Ovary (tissue), 9 donors: ENCODE measurements around the gene ARF1. TPM values are rescaled to one million over a fixed set of nuclear protein-coding genes. Genes with fewer than 3 reads are reported as not detected.

ENCODE experiments used
- DNase-seq, 5 donors: peaks; one replicate each; pipeline ENCODE4 v3.0.0-alpha.2; 2019 to 2020
- H3K27ac ChIP-seq, 2 donors: fragments of 200-600 bp; one replicate each; pipeline versions ENCODE4 v1.5.1 to v1.8.0; 2019 to 2022
- H3K27me3 ChIP-seq: fragments of 200-600 bp; one replicate; pipeline ENCODE4 v1.8.0; 2022
- H3K36me3 ChIP-seq: fragments of 200-600 bp; sonication (generic); one replicate; pipeline ENCODE4 v1.5.1; 2019
- H3K4me1 ChIP-seq: one replicate; pipeline ENCODE4 v1.8.1; 2013; ENCODE audit warnings: mild to moderate bottlenecking, moderate library complexity; ENCODE audit not compliant: insufficient read depth
- H3K4me3 ChIP-seq: fragments of 200-600 bp; sonication (generic); one replicate; pipeline ENCODE4 v1.5.1; 2017
- H3K9me3 ChIP-seq, 2 donors: fragments of 200-600 bp in 1 of 2; sonication (generic) in 1 of 2; one replicate each; pipeline versions ENCODE4 v1.5.1 to v1.8.1; 2013 to 2019; ENCODE audit warnings: mild to moderate bottlenecking in 1 of 2, moderate library complexity in 1 of 2
- EP300 ChIP-seq: sonication (generic); formaldehyde crosslinking; IDR thresholded peaks from one replicate; pipeline ENCODE4 v1.6.1; 2017; ENCODE audit warnings: antibody characterized with exemption
- POLR2A ChIP-seq: fragments of 450-650 bp; IDR thresholded peaks from one replicate; pipeline ENCODE4 v1.6.1; 2017; ENCODE audit warnings: antibody characterized with exemption, mild to moderate bottlenecking, moderate library complexity
- WGBS, 3 donors: extraction: QIAGEN DNeasy Blood & Tissue Kit in 1 of 3; methylation state at CpG; one replicate each; pipeline versions ENCODE4 v1.1.5 to v1.1.7; 2013 to 2017; 5-methylcytosine and 5-hydroxymethylcytosine counted together
- intact Hi-C, 4 donors: fragments of 100-400 bp; cut with DNase I; formaldehyde crosslinking; loops; one replicate each; pipeline versions ENCODE4 v1.11.0 to v1.15.1; 2022 to 2023
- polyA plus RNA-seq, 2 donors: library from polyadenylated mRNA; stranded (reverse); fragments of 200-250 nt in 1 of 2; fragments of 350-450 nt in 1 of 2; fragmentation: Illumina TruSeq in 1 of 2; extraction: RNeasy Lipid Tissue Mini Kit (QIAGEN cat#74804) in 1 of 2; gene quantifications; one replicate each; pipeline ENCODE4 v1.2.3, GENCODE V29; 2013 to 2014
- total RNA-seq, 7 donors: library from RNA; depleted of rRNA in 2 of 7; stranded (reverse); fragments of >200 nt in 2 of 7; fragmentation: NEBNext Ultra II Directional in 3 of 7; extraction: Animal tissue kit (Norgen Biotek cat#: 25700) in 3 of 7; gene quantifications; one replicate each; pipeline versions ENCODE4 v1.1.0 to v1.2.4, GENCODE V29; 2016 to 2023
- TF ChIP-seq, protein P1 (sequence below), 3 donors: fragments of 450-650 bp in 2 of 3; fragments of 200-600 bp in 1 of 3; IDR thresholded peaks; one replicate each; pipeline versions ENCODE4 v1.5.1 to v1.8.0; 2016 to 2022; ENCODE audit warnings: antibody characterized with exemption in 3 of 3, mild to moderate bottlenecking in 1 of 3
- donor health status: DM: no; HTN: no; CAD: no; lungs with moderate emphysema.
- donor health status: DM: no; HTN: no; CAD: no.
- donor health status: Bipolar disorder and iron deficiency.
- donor health status: DM: yes; HTN: yes; CAD: no.
- donor health status: DM: no; HTN: no; CAD: no.
- donor health status: DM: yes; HTN: yes; CAD: no.

ARF1 gene
- total and polyA plus RNA-seq, 9 donors = 179 to 345 (median 285) TPM

DNA sequence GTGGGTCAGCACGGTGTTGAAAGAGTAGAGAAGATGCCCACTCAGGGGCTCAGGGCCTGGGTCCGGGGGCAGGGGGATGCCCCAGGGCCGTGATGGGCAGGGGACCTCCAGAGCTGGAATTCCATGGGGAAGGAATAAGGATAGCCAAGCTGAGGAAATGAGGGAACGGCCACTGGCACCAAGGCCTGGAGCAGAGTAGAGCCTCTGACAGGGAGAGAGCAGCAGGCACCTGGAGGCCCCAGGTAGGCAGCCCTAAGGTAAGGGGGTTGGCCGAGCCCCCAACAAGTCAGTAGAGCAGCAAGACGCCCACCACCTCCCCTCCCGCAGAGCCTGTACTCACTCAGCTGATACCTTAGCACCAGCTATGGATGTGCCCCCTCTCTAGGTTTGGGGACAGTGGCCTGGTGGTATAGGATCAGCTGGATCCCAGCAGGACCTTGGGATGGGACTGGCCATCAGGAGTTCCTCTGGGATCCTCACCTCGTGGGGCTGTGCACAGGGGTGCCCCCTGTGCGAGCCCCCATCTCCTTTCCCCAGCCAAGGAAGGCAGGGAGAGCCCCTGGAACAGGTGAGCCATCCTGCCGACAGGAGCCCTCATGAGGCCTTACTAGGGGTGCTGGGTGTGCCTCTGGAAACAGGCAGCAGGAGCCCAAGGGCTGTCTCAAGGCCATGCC, 21.0 kb upstream of the ARF1 start:
- WGBS, 3 donors = 79 to 83% (median 80%) methylated on average over 10 of the region's 10 CpGs
- H3K9me3 ChIP-seq = no peaks in the 10 kb centered on the region
- H3K4me1 ChIP-seq = no peaks in the 10 kb centered on the region
- intact Hi-C loops = loop anchor here in 1 of 4 donors (1.0 kb wide), 1 partner anchor 35 kb away; no protein-coding TSS in a partner anchor
- DNase-seq = peak in 1 of 5 donors; percentile 13
- no peak overlapping the region for H3K4me3 ChIP-seq
- TF ChIP-seq, protein P1, sequence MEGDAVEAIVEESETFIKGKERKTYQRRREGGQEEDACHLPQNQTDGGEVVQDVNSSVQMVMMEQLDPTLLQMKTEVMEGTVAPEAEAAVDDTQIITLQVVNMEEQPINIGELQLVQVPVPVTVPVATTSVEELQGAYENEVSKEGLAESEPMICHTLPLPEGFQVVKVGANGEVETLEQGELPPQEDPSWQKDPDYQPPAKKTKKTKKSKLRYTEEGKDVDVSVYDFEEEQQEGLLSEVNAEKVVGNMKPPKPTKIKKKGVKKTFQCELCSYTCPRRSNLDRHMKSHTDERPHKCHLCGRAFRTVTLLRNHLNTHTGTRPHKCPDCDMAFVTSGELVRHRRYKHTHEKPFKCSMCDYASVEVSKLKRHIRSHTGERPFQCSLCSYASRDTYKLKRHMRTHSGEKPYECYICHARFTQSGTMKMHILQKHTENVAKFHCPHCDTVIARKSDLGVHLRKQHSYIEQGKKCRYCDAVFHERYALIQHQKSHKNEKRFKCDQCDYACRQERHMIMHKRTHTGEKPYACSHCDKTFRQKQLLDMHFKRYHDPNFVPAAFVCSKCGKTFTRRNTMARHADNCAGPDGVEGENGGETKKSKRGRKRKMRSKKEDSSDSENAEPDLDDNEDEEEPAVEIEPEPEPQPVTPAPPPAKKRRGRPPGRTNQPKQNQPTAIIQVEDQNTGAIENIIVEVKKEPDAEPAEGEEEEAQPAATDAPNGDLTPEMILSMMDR (IDR thresholded peaks at IDR 0.05) = no peak
- TF ChIP-seq EP300 (no peak), POLR2A (no peak)
- H3K36me3 ChIP-seq = no peaks in the 10 kb centered on the region
- H3K27ac ChIP-seq = no peak overlapping the region
- peaks cover 5% of the 10 kb centered on the region for H3K27me3 ChIP-seq

DNA sequence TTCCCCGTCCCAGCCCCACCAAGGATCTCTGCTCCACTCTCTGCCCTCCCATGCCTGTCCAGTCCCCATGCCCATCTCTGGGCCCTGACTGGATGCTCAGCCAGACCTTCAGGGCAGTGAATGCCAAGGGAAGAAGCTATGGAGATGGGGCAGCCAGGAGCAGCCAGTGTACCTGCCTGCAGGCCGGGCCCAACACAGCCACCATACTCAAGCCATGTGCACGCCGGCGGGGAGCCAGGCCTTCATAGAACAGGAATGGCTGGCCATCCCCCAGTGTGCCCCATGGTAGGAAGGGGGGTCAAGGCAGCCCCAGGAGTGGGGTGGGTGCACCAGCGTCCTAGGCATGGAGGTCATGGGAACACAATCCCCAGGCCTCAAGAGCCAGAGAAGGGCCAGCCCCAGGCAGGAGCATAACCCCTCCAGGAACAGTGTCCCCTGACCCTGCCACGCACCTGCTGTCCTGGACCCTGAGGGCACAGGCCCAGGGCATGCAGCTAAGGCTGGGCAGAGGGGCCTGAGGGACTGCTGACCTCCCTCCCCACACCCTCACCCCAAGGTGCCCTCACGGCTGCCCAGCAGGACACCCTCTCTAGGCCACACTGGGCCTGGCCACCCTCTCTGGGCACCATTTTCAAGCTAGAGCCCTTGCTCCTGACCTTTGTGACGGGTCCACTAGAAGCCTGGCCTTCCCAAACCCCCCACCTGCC, 20.3 kb upstream of the ARF1 start:
- no peaks in the 10 kb centered on the region for H3K4me1 ChIP-seq
- H3K36me3 ChIP-seq = no peaks in the 10 kb centered on the region
- H3K4me3 ChIP-seq = no peak overlapping the region
- H3K27ac ChIP-seq = no peak overlapping the region
- 90 to 93% (median 91%) methylated on average over 7 to 9 of the region's 9 CpGs for WGBS, 3 donors
- H3K27me3 ChIP-seq = peaks cover 3% of the 10 kb centered on the region
- H3K9me3 ChIP-seq = no peaks in the 10 kb centered on the region
- peak in 1 of 5 donors; percentile 15 for DNase-seq
- intact Hi-C loops = loop anchor here in 1 of 4 donors (1.0 kb wide), 1 partner anchor 36 kb away; no protein-coding TSS in a partner anchor
- TF ChIP-seq, protein P1 (IDR thresholded peaks at IDR 0.05) = no peak
- TF ChIP-seq EP300 = no peak
- no peak for TF ChIP-seq POLR2A

DNA sequence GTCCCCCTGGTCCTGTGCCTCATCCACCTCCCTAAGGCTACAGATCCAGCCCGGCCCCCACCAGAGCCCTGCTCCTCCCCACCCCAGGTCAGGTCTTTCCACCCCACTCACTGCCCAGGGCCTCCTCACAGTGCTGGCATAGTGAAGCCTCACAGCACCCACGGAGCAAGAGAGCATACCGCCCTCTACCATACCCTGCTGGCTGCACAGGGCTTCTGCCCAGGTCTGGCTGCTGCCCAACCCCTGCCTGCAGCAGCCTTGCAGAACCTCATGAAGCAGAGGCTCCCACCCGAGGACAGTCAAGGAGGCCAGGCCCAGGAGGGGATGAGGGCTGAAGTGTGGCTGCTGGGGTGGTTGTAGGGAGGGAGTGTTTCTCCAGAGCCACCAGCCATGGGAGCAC, 19.7 kb upstream of the ARF1 start:
- 55 to 77% (median 58%) methylated on average over 4 of the region's 4 CpGs for WGBS, 3 donors
- no peaks in the 10 kb centered on the region for H3K4me1 ChIP-seq
- no peaks in the 10 kb centered on the region for H3K36me3 ChIP-seq
- H3K4me3 ChIP-seq = no peak overlapping the region
- no peaks in the 10 kb centered on the region for H3K9me3 ChIP-seq
- peaks cover 3% of the 10 kb centered on the region for H3K27me3 ChIP-seq
- intact Hi-C loops = loop anchor here in 1 of 4 donors (1.0 kb wide), 1 partner anchor 37 kb away; no protein-coding TSS in a partner anchor
- no peak for TF ChIP-seq POLR2A
- TF ChIP-seq, protein P1 (IDR thresholded peaks at IDR 0.05) = no peak
- no peak for TF ChIP-seq EP300
- DNase-seq = no peak
- no peak overlapping the region for H3K27ac ChIP-seq

DNA sequence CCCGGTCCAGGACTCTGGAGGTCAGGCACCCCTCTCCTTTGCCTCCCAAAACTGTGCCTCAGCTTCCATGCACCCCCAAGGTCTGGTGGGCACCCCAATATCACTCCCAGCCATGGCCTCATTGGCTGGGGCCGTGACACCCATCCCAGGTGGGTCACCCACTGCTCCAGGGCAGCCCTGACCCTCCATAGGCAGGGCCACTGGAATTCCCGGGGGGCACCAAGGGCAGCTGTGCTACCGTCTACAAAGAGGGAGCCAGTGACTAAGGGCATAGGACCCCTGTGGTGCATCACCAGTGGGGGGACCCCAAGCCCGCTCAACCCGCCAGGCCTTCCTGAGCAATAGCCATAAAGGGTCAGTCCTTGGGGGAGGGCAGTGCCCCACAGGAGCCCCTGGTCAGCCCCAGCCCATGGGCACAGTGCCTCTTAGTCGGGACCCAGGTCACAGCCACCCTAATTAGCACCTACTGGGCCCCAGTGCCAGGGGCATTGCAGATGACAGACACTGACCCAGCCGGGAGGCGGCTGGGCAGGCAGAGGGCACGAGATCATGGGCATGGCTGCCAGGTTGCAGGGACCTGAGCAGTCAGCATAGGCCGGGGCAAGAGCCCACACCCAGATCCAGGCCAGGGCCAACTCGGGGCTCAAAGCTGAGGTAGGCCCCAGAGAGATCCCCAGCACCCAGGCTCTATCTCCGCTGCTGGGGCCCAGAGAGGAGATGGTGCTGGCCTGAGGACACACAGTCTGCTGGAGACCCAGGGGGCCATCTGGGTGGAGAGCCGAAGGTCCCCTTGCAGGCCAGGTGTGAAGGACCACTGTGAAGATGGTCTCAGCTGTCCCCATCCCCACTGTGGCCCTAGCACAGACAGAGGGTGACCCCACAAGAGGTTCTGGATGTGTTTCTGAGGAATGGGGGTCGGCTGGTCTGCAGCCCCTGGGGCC, 19.0 kb upstream of the ARF1 start:
- WGBS, 3 donors = 72 to 79% (median 75%) methylated on average over 8 to 15 of the region's 15 CpGs
- Histone ChIP-seq H3K9me3 (no peaks in the 10 kb centered on the region), H3K27ac (no peak overlapping the region), H3K36me3 (no peaks in the 10 kb centered on the region), H3K4me3 (no peak overlapping the region), H3K27me3 (peaks cover 3% of the 10 kb centered on the region), H3K4me1 (no peaks in the 10 kb centered on the region)
- no peak for TF ChIP-seq POLR2A
- TF ChIP-seq, protein P1 (IDR thresholded peaks at IDR 0.05) = no peak
- no peak for TF ChIP-seq EP300
- DNase-seq = peak in 1 of 5 donors; percentile 25
- intact Hi-C loops = no loop called here
